CD4-positive, alpha-beta T cell treated with Interleukin-15 for 4 hours (primary cell): ENCODE measurements around the gene RDH16.
"Not testable (repeated sequence)": the region's sequence is repeated elsewhere in the genome, so short reads cannot be mapped to it uniquely, and the experiment has no call there.

Source experiments
- DNase-seq: peaks from one replicate; pipeline ENCODE4 v3.0.0-alpha.2; 2020; ENCODE audit warnings: low spot score

RDH16 gene

GRCh38 chr12:56953314-56953713 lies 4.1 kb downstream of the RDH16 start:
- DNase-seq = no peak

- DNase-seq = no peak
Observed at GRCh38 chr12:56951582-56952339, 5.6 kb downstream of the RDH16 start.

- no peak for DNase-seq
Observed at GRCh38 chr12:56948881-56949280, 8.5 kb downstream of the RDH16 start.

GRCh38 chr12:56948457-56948777 lies 9.0 kb downstream of the RDH16 start:
- DNase-seq = no peak

GRCh38 chr12:56947633-56948456 lies 9.6 kb downstream of the RDH16 start:
- DNase-seq = no peak

- DNase-seq = no peak
Observed at GRCh38 chr12:56943878-56944277, 13.5 kb downstream of the RDH16 start.

GRCh38 chr12:56943374-56943773 lies 14.0 kb downstream of the RDH16 start:
- DNase-seq = not testable (repeated sequence)

GRCh38 chr12:56941299-56942017 lies 15.9 kb downstream of the RDH16 start:
- no peak for DNase-seq

- DNase-seq = not testable (repeated sequence)
Observed at GRCh38 chr12:56940942-56941298, 16.5 kb downstream of the RDH16 start.

- DNase-seq = no peak
Observed at GRCh38 chr12:56935752-56936151, 21.7 kb downstream of the RDH16 start.

GRCh38 chr12:56935157-56935556 lies 22.3 kb downstream of the RDH16 start:
- no peak for DNase-seq

- no peak for DNase-seq
Observed at GRCh38 chr12:56933826-56934625, 23.4 kb downstream of the RDH16 start, which contains the start of gene SDR9C7. Gene SDR9C7 (minus strand): TSS chr12:56934408. CDS start chr12:56934261, 147 bp downstream.

- DNase-seq = no peak
Observed at GRCh38 chr12:56932867-56933266, 24.5 kb downstream of the RDH16 start.

- no peak for DNase-seq
Observed at GRCh38 chr12:56932146-56932545, 25.3 kb downstream of the RDH16 start.

GRCh38 chr12:56931474-56931978 lies 25.9 kb downstream of the RDH16 start:
- no peak for DNase-seq

GRCh38 chr12:56930241-56930640 lies 27.2 kb downstream of the RDH16 start:
- no peak for DNase-seq

GRCh38 chr12:56929780-56930179 lies 27.6 kb downstream of the RDH16 start:
- no peak for DNase-seq

- no peak for DNase-seq
Observed at GRCh38 chr12:56928262-56928661, 29.1 kb downstream of the RDH16 start.

- DNase-seq = no peak
Observed at GRCh38 chr12:56927281-56927680, 30.1 kb downstream of the RDH16 start.

- no peak for DNase-seq
Observed at GRCh38 chr12:56922031-56922430, 35.4 kb downstream of the RDH16 start.

- DNase-seq = no peak
Observed at GRCh38 chr12:56921346-56921745, 36.1 kb downstream of the RDH16 start.

GRCh38 chr12:56918139-56918538 lies 39.3 kb downstream of the RDH16 start:
- DNase-seq = not testable (repeated sequence)
